HG03442 (cell line): Measurements from ENCODE around the gene SYPL2.
"Not testable (repeated sequence)": the region's sequence is repeated elsewhere in the genome, so short reads cannot be mapped to it uniquely, and the experiment has no call there.

Experiments used
- ATAC-seq: cut with Tn5 transposase; IDR thresholded peaks from one replicate; pipeline ENCODE4 v1.9.1; 2021; ENCODE audit warnings: mild to moderate bottlenecking, moderate library complexity; ENCODE audit not compliant: unreplicated experiment

The SYPL2 gene

DNA sequence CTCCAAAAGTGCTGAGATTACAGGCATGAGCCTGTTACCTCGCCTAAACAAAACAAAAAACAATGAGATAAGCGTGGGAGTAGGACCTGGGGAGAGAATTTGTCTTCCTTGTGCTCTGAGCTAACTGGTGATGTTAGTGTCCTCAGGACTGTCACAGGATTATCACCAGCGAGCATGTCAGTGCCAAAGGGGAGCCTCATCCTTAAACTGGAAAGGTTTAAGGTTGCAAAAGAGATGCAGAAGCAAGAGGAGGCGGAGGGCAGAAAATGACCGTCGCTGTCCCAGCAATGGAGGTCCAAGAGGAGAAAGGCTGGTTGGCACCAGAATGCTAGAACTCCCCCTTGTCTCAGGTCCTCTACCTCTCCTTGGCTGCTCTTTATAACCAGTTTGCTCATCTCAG lies 3.9 kb downstream of the SYPL2 start:
- ATAC-seq, result no peak

DNA sequence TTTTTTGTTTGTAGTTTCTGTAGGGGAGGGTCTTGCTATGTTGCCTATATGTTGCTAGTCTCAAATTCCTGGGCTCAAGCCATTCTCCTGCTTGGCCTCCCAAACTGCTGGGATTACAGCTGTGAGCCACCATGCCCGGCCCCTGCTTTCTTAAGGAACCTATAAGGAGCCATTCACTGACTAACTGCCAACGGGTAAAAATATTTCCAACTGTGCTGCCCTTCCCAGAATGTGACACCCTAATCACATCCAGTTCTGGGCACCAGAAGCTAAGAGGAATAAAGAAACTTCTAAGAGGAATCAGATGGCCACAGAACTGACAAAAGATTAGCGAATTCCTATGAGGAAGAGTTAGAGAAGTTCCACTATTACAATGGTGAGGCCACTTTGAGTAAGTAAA lies 6.4 kb downstream of the SYPL2 start:
- ATAC-seq, result no peak

DNA sequence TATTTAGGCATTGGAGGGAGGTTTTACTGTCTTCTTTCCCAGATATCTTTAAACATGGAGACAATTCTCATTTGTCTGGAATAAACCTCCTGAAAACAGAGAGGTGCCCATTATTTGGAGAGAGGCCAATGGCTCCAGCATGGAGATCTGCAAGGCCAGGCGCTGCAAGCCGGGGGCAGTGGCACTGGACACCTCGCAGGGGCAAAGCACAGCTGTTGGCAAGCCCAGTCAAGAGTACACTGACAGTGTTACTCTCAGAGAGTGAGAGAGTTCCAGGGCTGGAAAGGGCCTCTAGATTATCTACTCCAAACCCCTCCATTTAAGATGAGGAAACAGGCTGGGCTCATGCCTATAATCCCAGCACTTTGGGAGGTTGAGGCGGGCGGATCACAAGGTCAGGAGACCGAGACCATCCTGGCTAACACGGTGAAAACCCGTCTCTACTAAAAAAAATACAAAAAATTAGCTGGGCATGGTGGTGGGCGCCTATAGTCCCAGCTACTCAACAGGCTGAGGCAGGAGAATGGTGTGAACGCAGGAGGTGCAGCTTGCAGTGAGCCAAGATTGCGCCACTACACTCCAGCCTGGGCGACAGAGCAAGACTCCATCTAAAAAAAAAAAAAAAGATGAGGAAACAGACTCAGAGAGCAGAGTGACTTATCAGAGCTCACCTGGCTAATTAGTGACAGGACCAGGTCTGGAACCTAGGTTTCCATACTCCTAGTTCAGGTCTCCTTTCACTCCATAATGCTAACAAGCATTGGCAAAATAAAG lies 7.1 kb downstream of the SYPL2 start:
- ATAC-seq, result not testable (repeated sequence)

DNA sequence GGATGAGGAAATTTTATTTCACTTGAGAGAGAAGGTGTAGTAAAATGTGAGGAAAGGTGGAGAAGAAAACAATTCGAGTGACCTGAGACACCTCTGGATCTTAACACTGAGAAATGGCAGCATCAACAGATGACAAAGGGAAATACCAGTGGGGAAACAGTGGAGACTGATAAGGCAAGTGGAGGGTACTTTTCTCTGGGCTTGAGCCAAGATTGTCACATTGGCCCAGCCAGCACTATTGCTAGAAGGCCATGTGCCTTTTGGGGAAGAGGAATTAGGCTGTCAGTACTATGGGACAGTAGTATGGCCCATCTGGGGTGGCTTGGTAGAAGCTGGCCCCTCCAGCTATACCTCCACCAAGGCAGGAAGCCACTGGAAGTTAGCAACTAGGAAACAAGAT lies 8.4 kb downstream of the SYPL2 start:
- ATAC-seq, result no peak

DNA sequence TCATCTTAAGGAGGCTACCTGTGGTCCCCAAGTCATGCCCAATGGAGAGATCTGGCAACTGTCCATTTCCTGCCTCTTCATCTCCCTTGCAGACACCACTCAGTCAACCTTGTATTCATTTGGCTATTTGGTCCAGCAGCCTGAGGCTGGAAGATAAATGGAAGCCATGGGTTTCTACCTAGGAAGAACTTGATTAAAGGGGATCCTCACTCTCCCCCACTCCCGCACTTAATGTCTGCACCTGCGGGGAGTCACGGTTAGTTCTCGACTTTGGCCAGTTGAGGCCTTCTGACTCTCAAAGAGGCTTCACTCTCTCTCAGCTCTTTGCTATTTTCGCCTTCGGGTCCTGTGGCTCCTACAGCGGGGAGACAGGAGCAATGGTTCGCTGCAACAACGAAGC lies 8.9 kb downstream of the SYPL2 start:
- no peak for ATAC-seq

DNA sequence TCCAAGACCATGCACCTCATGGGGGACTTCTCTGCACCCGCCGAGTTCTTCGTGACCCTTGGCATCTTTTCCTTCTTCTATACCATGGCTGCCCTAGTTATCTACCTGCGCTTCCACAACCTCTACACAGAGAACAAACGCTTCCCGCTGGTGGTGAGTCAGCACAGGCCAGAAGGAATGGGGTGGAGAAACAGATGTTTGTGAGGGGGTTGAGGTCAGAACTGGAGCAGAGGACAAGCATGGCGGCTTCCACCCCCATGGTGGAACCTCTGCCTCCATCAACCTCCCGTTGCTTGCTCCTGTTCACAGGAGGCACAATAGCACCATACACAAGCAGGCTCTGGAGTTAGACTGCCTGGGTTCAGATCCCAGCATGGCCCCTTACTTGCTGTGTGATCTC lies 10.5 kb downstream of the SYPL2 start:
- no peak for ATAC-seq

GRCh38 chr1:109477821-109478220 lies 11.5 kb downstream of the SYPL2 start:
- no peak for ATAC-seq

- no peak for ATAC-seq
Observed at GRCh38 chr1:109478806-109479205, 12.5 kb downstream of the SYPL2 start.

GRCh38 chr1:109479311-109479710 lies 13.0 kb downstream of the SYPL2 start:
- ATAC-seq, result no peak

- no peak for ATAC-seq
Observed at GRCh38 chr1:109479901-109480300, 13.6 kb downstream of the SYPL2 start.

- ATAC-seq, result no peak
Observed at GRCh38 chr1:109481646-109482045, 15.3 kb downstream of the SYPL2 start.

- ATAC-seq, result no peak
Observed at GRCh38 chr1:109482242-109482641, 15.9 kb downstream of the SYPL2 start.

DNA sequence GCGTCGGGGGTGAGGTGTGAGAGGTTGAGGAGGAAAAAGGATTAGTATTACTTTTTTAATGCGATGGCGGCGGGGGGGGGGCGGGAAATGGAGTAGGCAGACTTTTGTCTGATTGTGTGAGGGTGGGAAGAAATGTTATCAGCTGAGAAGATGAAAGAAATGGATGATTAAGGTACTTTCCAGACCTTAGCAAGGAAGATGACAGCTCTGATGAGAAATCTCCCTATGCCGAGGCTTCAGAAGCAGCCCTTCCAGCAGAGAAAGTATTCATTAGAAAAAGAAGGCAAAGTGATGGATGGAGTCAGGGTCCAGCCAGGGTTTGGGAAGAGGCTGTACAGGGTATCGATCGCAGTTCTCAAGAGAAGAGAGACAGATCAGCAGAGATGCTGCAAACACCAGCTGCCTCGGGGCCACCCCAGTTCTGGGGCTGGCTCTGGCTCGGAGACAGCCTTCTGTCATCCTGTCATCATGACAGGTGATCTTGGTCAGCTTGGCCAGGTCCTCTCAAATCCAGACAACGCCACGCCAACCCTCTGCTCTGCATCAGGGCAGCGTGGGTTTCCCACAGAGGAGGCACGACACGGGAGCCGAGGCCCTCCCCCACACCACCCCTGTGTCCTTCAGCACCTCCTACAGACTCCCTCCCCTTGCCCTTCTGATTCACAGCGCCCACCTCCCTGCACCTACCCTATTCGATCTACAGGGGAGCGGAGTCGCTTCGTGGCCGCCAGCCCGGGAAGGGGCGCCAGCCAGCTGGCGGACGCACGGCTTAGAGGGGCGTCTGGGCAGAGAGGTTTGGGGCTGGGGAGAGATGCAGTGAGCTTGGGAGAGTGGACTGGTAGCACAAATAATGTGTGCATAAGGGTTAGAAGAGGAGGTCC lies 16.7 kb downstream of the SYPL2 start:
- peak; percentile 13 for ATAC-seq

DNA sequence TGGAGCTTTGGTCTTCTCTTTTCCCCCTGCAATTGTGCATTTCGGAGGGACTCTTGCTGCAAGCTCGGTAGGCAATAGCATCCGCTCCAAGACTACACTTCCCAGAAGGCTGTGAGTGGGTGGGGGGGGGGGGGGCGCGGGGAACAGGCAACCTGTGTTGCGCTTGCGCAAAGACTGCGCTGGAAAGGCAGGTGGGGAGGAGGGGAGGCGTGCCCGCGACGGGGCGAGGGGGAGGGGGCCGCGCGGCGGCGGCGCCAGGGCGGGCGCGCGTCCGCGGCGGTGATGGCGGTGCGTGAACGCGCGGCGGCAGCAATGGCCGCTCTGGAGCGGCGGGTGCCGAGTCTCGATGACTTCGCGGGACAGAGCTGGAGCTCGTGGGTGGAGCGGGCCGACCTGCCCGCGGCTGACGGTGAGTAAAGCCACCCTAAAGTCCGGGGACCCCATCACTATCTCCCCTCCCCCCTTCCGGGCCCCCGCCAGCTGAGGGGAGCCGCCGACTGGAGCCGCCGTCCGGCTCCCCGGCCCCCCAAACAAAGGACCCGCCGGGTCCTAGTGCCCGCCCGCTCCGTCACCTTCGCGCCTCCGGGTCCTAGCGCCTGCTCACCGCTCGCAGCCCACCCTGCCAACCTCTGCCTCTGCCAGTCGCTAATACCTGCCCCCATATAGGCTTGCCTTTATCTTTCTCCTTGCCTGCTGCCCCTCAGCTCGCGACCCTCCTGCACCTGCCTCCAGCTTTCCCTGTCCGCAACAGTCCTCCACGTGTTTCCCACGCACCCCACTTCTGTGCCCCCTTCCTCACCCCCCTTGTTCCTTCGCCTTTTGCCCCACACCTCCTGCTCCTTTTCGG lies 17.5 kb downstream of the SYPL2 start, which contains the start of gene ATXN7L2:
ATXN7L2 (plus strand) TSS at position 234 of the 847 bp plus-strand sequence; CDS start at position 283, 49 bp downstream.
- ATAC-seq, result peak; percentile 73

DNA sequence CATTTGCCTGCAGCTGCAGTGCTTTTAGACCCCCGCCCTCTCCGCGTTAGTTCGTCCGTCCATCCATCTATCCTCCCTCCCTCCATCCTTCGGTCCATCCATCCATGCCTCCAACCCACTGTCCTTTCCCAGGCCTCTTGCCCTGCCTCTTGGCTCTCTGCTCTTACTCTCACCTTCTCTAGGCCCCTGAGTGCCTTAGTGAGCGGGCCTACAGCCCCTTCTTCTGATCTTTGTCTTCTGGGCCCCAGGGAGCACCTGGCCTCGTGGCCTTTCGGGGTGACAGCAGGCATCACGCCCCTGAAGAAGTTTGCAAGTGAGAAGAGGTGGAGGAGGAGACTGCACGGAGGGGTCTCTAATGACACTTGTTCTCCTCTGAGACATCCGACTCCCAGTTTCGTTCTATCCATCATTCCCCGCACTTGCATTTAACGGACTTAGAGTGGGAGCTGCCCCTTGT lies 18.2 kb downstream of the SYPL2 start:
- ATAC-seq, result no peak

- no peak for ATAC-seq
Observed at GRCh38 chr1:109485001-109485400, 18.7 kb downstream of the SYPL2 start.

- ATAC-seq, result no peak
Observed at GRCh38 chr1:109487261-109487660, 20.9 kb downstream of the SYPL2 start.

DNA sequence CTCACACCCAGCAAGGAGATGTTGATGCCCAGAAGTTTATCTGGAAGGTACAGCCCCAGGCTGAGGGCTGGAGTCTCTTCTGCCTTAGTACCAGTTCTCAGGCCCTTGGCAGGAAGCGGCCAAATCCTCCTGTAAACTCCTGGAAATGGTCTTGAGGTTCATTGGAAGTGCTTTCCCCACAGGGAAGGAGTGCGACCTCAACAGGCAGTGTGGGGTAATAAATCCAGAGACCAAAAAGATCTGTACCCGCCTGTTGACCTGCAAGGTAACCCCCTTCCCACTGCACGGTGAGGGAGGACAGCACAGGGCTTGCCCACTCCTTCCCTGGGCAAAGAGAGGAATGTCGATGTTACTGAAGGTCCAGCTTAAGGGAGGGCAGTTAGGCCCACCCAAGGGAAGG lies 21.9 kb downstream of the SYPL2 start:
- no peak for ATAC-seq

DNA sequence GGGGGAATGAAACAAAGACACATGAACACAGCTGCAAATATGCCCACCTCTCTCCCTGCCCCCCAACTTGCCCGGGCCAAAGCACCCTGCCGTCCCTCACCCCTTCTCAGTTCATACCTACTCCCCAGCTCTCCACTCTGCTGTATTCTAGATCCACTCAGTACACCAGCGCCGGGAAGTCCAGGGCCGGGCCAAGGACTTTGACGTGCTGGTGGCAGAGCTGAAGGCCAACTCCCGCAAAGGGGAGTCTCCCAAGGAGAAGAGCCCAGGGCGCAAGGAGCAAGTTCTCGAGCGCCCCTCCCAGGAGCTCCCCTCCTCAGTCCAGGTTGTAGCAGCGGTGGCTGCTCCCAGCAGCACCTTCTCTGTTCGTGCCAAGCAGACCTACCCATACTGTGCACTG lies 22.4 kb downstream of the SYPL2 start:
- ATAC-seq, result no peak

GRCh38 chr1:109490029-109490933 lies 23.9 kb downstream of the SYPL2 start:
- ATAC-seq, result no peak
